Liver (tissue), 3 donors: ENCODE measurements around the gene IMPDH2.

Experiments
- GABPA ChIP-seq, 2 donors: IDR thresholded peaks in 1 of 2; conservative IDR thresholded peaks in 1 of 2; 2 replicates each; pipeline ENCODE4 v1.6.1; 2016; ENCODE audit warnings: antibody characterized with exemption in 2 of 2, mild to moderate bottlenecking in 1 of 2, moderate library complexity in 1 of 2
- JUND ChIP-seq, 2 donors: IDR thresholded peaks; 2 replicates each; pipeline ENCODE4 v1.6.1; 2016; ENCODE audit warnings: antibody characterized with exemption in 2 of 2
- NR2F2 ChIP-seq: IDR thresholded peaks from 2 replicates; pipeline ENCODE4 v1.6.1; 2016; ENCODE audit warnings: antibody characterized with exemption
- RAD21 ChIP-seq, 2 donors: IDR thresholded peaks; 2 replicates each; pipeline ENCODE4 v1.6.1; 2016; ENCODE audit warnings: antibody characterized with exemption in 2 of 2, mild to moderate bottlenecking in 2 of 2
- TAF1 ChIP-seq: conservative IDR thresholded peaks from 2 replicates; pipeline ENCODE4 v1.6.1; 2016; ENCODE audit warnings: antibody characterized with exemption, mild to moderate bottlenecking
- TF ChIP-seq, protein P1 (sequence below): fragments of 150-350 bp; IDR thresholded peaks from 2 replicates; pipeline ENCODE4 v1.5.1; 2017; ENCODE audit warnings: improper control_type of control experiment, low read depth, low read length; ENCODE audit not compliant: missing input control
- TF ChIP-seq, protein P2 (sequence below): IDR thresholded peaks from 2 replicates; pipeline ENCODE4 v1.6.1; 2016; ENCODE audit warnings: antibody characterized with exemption, mild to moderate bottlenecking
- donor health status: healthy.
- donor health status: healthy.

DNA sequence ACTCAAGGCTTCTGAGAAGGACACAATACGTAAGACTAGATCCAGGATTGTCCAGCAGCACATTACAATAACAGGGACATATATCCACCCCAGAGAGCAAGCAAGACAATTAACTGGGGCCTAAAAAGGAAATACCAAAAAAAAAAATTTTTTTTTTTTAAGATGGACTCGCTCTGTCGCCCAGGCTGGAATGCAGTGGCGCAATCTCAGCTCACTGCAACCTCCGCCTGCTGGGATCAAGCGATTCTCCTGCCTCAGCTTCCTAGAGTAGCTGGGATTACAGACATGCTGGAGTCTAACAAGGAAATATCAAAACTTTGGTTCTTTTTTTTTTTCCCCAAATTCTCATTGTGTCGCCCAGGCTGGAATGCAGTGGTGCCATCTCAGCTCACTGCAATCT lies 28.8 kb upstream of the IMPDH2 start:
- no peak for TF ChIP-seq RAD21 (IDR thresholded peaks at IDR 0.05)
- TF ChIP-seq JUND (IDR thresholded peaks at IDR 0.05) = no peak
- TF ChIP-seq GABPA (IDR thresholded peaks at IDR 0.05 in 1 of 2, conservative IDR thresholded peaks at IDR 0.05 in 1 of 2) = no peak
- TF ChIP-seq, protein P1, sequence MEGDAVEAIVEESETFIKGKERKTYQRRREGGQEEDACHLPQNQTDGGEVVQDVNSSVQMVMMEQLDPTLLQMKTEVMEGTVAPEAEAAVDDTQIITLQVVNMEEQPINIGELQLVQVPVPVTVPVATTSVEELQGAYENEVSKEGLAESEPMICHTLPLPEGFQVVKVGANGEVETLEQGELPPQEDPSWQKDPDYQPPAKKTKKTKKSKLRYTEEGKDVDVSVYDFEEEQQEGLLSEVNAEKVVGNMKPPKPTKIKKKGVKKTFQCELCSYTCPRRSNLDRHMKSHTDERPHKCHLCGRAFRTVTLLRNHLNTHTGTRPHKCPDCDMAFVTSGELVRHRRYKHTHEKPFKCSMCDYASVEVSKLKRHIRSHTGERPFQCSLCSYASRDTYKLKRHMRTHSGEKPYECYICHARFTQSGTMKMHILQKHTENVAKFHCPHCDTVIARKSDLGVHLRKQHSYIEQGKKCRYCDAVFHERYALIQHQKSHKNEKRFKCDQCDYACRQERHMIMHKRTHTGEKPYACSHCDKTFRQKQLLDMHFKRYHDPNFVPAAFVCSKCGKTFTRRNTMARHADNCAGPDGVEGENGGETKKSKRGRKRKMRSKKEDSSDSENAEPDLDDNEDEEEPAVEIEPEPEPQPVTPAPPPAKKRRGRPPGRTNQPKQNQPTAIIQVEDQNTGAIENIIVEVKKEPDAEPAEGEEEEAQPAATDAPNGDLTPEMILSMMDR = no peak
- TF ChIP-seq, protein P2, sequence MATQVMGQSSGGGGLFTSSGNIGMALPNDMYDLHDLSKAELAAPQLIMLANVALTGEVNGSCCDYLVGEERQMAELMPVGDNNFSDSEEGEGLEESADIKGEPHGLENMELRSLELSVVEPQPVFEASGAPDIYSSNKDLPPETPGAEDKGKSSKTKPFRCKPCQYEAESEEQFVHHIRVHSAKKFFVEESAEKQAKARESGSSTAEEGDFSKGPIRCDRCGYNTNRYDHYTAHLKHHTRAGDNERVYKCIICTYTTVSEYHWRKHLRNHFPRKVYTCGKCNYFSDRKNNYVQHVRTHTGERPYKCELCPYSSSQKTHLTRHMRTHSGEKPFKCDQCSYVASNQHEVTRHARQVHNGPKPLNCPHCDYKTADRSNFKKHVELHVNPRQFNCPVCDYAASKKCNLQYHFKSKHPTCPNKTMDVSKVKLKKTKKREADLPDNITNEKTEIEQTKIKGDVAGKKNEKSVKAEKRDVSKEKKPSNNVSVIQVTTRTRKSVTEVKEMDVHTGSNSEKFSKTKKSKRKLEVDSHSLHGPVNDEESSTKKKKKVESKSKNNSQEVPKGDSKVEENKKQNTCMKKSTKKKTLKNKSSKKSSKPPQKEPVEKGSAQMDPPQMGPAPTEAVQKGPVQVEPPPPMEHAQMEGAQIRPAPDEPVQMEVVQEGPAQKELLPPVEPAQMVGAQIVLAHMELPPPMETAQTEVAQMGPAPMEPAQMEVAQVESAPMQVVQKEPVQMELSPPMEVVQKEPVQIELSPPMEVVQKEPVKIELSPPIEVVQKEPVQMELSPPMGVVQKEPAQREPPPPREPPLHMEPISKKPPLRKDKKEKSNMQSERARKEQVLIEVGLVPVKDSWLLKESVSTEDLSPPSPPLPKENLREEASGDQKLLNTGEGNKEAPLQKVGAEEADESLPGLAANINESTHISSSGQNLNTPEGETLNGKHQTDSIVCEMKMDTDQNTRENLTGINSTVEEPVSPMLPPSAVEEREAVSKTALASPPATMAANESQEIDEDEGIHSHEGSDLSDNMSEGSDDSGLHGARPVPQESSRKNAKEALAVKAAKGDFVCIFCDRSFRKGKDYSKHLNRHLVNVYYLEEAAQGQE = no peak
- no peak for TF ChIP-seq TAF1
- no peak for TF ChIP-seq NR2F2
